Lower leg skin (tissue), 3 donors: ENCODE results near the gene ABLIM1.

Experiments
- CTCF ChIP-seq, 3 donors: fragments of 450-650 bp; IDR thresholded peaks; one replicate each; pipeline ENCODE4 v1.5.1; 2016; ENCODE audit warnings: antibody characterized with exemption in 3 of 3, mild to moderate bottlenecking in 3 of 3, moderate library complexity in 2 of 3
- POLR2A ChIP-seq, 2 donors: fragments of 450-650 bp; IDR thresholded peaks; one replicate each; pipeline ENCODE4 v1.6.1; 2016 to 2017; ENCODE audit warnings: antibody characterized with exemption in 2 of 2, mild to moderate bottlenecking in 1 of 2, moderate library complexity in 1 of 2

GRCh38 chr10:114680543-114681117 is 22.6 kb upstream of the ABLIM1 start:
- no peak for TF ChIP-seq CTCF (IDR thresholded peaks at IDR 0.05)
- TF ChIP-seq POLR2A (IDR thresholded peaks at IDR 0.05) = no peak
